Smooth muscle cell (in vitro differentiated cells): ENCODE data around the gene COBLL1. TPM values are rescaled to one million over a fixed set of nuclear protein-coding genes. Genes with fewer than 3 reads are reported as not detected.

Experiments
- DNase-seq: peaks from one replicate; lab custom pipeline; 2025; ENCODE audit not compliant: unreplicated experiment; lab: John Stamatoyannopoulos, UW
- H2AFZ ChIP-seq: fragments of 200-600 bp; sonication (generic); 2 replicates; pipeline ENCODE4 v1.6.0; 2016; ENCODE audit warnings: antibody characterized with exemption, low read depth, mild to moderate bottlenecking
- H3F3A ChIP-seq: fragments of 200-600 bp; sonication (generic); 2 replicates; pipeline ENCODE4 v1.6.0; 2017; ENCODE audit warnings: antibody characterized with exemption, low read depth
- H3K27ac ChIP-seq: fragments of 200-600 bp; sonication (generic); 2 replicates; pipeline ENCODE4 v1.5.1; 2016; ENCODE audit warnings: low read depth, mild to moderate bottlenecking
- H3K27me3 ChIP-seq: fragments of 200-600 bp; sonication (generic); 2 replicates; pipeline ENCODE4 v1.6.1; 2016; ENCODE audit warnings: low read depth, mild to moderate bottlenecking
- H3K36me3 ChIP-seq: fragments of 200-600 bp; sonication (generic); 2 replicates; pipeline ENCODE4 v1.5.1; 2016; ENCODE audit warnings: low read depth
- H3K4me1 ChIP-seq: fragments of 200-600 bp; sonication (generic); 2 replicates; pipeline ENCODE4 v1.5.1; 2016; ENCODE audit warnings: low read depth
- H3K4me2 ChIP-seq: fragments of 200-600 bp; sonication (generic); 2 replicates; pipeline ENCODE4 v1.6.0; 2016; ENCODE audit warnings: mild to moderate bottlenecking
- H3K4me3 ChIP-seq: fragments of 200-600 bp; sonication (generic); 2 replicates; pipeline ENCODE4 v1.5.1; 2016; ENCODE audit warnings: mild to moderate bottlenecking
- H3K79me2 ChIP-seq: fragments of 200-600 bp; sonication (generic); 2 replicates; pipeline ENCODE4 v1.6.0; 2016; ENCODE audit warnings: low read depth, mild to moderate bottlenecking
- H3K9ac ChIP-seq: fragments of 200-600 bp; sonication (generic); 2 replicates; pipeline ENCODE4 v1.6.0; 2016; ENCODE audit warnings: low read depth
- H3K9me3 ChIP-seq: fragments of 200-600 bp; sonication (generic); replicated peaks from 2 replicates; pipeline ENCODE4 v1.5.1; 2016; ENCODE audit warnings: low read depth
- H4K20me1 ChIP-seq: fragments of 200-600 bp; sonication (generic); 2 replicates; pipeline ENCODE4 v1.6.0; 2016; ENCODE audit warnings: low read depth
- WGBS: methylation state at CpG from one replicate; pipeline ENCODE4 v1.1.7; 2016; ENCODE audit warnings: low lambda C conversion rate; 5-methylcytosine and 5-hydroxymethylcytosine counted together
- polyA plus RNA-seq: library from polyadenylated mRNA; unstranded; fragments of >200 nt; fragmentation: Nextera tagmentation; extraction: Ambion mirVana; gene quantifications from 2 replicates; pipeline ENCODE4 v1.2.1, GENCODE V29; 2016
- total RNA-seq: library from RNA; depleted of rRNA; stranded (reverse); fragments of >200 nt; gene quantifications from 2 replicates; pipeline ENCODE4 v1.2.3, GENCODE V29; 2014
- TF ChIP-seq, protein P1 (sequence below): fragments of 200-600 bp; sonication (generic); IDR thresholded peaks from 2 replicates; pipeline ENCODE4 v1.5.1; 2017; ENCODE audit warnings: borderline replicate concordance, mild to moderate bottlenecking, antibody characterized with exemption; ENCODE audit not compliant: insufficient read depth, poor library complexity, severe bottlenecking

COBLL1 gene
- total and polyA plus RNA-seq, 2 experiments from 2014 or later = 5.2 to 17.4 TPM

- Histone ChIP-seq H3K4me2 (no peak overlapping the region), H3K4me1 (no peaks in the 10 kb centered on the region), H3K36me3 (no peaks in the 10 kb centered on the region), H3K27me3 (no peaks in the 10 kb centered on the region), H3F3A (no peaks in the 10 kb centered on the region), H3K27ac (no peak overlapping the region), H3K9me3 (no peaks in the 10 kb centered on the region), H4K20me1 (no peaks in the 10 kb centered on the region), H3K4me3 (no peak overlapping the region), H2AFZ (no peak overlapping the region), H3K79me2 (no peaks in the 10 kb centered on the region), H3K9ac (no peak overlapping the region)
- TF ChIP-seq, protein P1, sequence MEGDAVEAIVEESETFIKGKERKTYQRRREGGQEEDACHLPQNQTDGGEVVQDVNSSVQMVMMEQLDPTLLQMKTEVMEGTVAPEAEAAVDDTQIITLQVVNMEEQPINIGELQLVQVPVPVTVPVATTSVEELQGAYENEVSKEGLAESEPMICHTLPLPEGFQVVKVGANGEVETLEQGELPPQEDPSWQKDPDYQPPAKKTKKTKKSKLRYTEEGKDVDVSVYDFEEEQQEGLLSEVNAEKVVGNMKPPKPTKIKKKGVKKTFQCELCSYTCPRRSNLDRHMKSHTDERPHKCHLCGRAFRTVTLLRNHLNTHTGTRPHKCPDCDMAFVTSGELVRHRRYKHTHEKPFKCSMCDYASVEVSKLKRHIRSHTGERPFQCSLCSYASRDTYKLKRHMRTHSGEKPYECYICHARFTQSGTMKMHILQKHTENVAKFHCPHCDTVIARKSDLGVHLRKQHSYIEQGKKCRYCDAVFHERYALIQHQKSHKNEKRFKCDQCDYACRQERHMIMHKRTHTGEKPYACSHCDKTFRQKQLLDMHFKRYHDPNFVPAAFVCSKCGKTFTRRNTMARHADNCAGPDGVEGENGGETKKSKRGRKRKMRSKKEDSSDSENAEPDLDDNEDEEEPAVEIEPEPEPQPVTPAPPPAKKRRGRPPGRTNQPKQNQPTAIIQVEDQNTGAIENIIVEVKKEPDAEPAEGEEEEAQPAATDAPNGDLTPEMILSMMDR = no peak
- WGBS = 61% methylated on average over 2 of the region's 2 CpGs
- no peak for DNase-seq
These were observed 84.8 kb downstream of the COBLL1 start for GRCh38 chr2:164756773-164757172.

DNA sequence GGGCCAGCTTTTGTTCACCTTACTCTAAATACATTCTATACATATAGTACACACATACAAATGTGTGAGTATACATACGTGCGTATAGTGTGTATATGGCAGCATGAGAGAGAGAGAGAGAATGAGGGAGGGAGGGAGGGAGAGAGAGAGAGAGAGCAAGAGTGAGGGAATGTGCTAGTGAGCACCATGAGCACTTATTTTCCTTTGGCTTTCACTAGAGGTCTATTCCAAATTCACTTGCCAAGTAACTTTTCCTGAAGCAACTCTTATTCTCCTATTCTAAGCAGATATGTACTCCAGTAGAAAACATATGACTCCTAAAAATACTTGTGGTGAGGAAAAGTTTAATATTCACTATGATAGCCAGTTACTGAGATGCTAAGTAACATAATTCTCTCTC lies 85.7 kb downstream of the COBLL1 start:
- DNase-seq = no peak
- no peaks in the 10 kb centered on the region for H3K79me2 ChIP-seq
- no peaks in the 10 kb centered on the region for H4K20me1 ChIP-seq
- no peaks in the 10 kb centered on the region for H3K4me1 ChIP-seq
- no peaks in the 10 kb centered on the region for H3F3A ChIP-seq
- no peak overlapping the region for H2AFZ ChIP-seq
- no peaks in the 10 kb centered on the region for H3K27me3 ChIP-seq
- WGBS = 100% methylated on average over 2 of the region's 2 CpGs
- no peak overlapping the region for H3K9ac ChIP-seq
- TF ChIP-seq, protein P1 = no peak
- H3K36me3 ChIP-seq = no peaks in the 10 kb centered on the region
- H3K4me3 ChIP-seq = no peak overlapping the region
- no peak overlapping the region for H3K27ac ChIP-seq
- no peaks in the 10 kb centered on the region for H3K9me3 ChIP-seq
- no peak overlapping the region for H3K4me2 ChIP-seq

DNA sequence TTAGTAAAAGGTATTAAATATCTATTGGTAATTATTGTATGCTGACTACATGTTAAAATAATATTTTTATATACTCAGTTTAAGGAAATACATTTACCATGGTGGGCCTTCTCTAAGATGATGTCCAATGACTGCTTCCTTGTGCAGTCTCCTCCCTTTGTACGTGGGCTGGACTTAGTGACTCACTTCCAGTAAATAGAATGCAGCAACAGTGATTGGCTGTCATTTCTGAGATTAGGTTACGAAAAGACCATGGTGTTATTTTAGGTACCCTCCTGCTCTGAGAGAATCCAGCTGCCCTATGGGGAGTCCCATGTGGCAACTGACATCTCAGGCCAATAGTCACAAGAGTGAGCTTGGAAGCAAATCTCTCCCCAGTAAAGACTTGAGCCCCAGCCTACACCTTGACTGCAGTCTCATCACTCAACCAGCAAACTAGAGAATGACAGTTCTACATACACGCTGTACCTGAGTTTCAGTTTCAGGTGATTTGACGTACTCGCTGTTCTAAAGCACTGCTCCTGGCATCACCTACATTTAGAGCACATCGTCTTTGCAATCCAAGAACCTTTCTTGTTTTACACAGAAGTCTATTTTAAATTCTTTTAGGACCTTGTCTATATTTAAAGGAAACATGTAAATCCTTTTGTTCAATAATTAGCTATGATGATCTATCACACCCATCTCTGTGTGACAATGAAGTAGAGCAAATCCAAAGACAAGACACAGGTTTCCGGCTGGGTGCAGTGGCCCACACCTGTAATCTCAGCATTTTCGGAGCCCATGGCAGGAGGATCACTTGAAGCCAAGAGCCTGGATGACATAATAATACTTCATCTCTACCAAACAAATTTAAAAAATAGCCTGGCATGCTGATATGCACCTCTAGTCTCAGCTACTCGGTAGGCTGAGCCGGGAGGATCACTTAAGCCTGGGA lies 87.2 kb downstream of the COBLL1 start:
- Histone ChIP-seq H3K27me3 (no peaks in the 10 kb centered on the region), H3K79me2 (peaks cover 2% of the 10 kb centered on the region), H3K27ac (no peak overlapping the region), H3K4me1 (no peaks in the 10 kb centered on the region), H3K4me3 (no peak overlapping the region), H3K36me3 (no peaks in the 10 kb centered on the region), H3K9me3 (no peaks in the 10 kb centered on the region), H4K20me1 (no peaks in the 10 kb centered on the region), H3K4me2 (no peak overlapping the region), H3F3A (no peaks in the 10 kb centered on the region), H2AFZ (no peak overlapping the region), H3K9ac (no peak overlapping the region)
- TF ChIP-seq, protein P1 = no peak
- 96% methylated on average over 10 of the region's 10 CpGs for WGBS
- DNase-seq = no peak
